BE2C (cell line): ENCODE measurements around the gene CEBPG.

ENCODE experiments used
- DNase-seq: peaks from one replicate; pipeline ENCODE4 v3.0.0-alpha.2; 2020
- H3K27me3 ChIP-seq: fragments of 250-450 bp; sonication (Bioruptor Pico); 2 replicates; pipeline ENCODE4 v1.5.1; 2020; ENCODE audit warnings: mild to moderate bottlenecking
- H3K36me3 ChIP-seq: fragments of 250-450 bp; sonication (Bioruptor Pico); 2 replicates; pipeline ENCODE4 v1.5.1; 2020; ENCODE audit warnings: mild to moderate bottlenecking
- H3K4me1 ChIP-seq: fragments of 250-450 bp; sonication (Bioruptor Pico); 2 replicates; pipeline ENCODE4 v1.5.1; 2020
- H3K4me3 ChIP-seq: 2 replicates; pipeline ENCODE4 v1.5.1; 2011; ENCODE audit warnings: low read depth, low read length
- H3K9me3 ChIP-seq: fragments of 250-450 bp; sonication (Bioruptor Pico); 2 replicates; pipeline ENCODE4 v1.5.1; 2020
- CTCF ChIP-seq: IDR thresholded peaks from 2 replicates; pipeline ENCODE4 v1.5.1; 2012; ENCODE audit warnings: mild to moderate bottlenecking, low read depth, low read length

Gene CEBPG

DNA sequence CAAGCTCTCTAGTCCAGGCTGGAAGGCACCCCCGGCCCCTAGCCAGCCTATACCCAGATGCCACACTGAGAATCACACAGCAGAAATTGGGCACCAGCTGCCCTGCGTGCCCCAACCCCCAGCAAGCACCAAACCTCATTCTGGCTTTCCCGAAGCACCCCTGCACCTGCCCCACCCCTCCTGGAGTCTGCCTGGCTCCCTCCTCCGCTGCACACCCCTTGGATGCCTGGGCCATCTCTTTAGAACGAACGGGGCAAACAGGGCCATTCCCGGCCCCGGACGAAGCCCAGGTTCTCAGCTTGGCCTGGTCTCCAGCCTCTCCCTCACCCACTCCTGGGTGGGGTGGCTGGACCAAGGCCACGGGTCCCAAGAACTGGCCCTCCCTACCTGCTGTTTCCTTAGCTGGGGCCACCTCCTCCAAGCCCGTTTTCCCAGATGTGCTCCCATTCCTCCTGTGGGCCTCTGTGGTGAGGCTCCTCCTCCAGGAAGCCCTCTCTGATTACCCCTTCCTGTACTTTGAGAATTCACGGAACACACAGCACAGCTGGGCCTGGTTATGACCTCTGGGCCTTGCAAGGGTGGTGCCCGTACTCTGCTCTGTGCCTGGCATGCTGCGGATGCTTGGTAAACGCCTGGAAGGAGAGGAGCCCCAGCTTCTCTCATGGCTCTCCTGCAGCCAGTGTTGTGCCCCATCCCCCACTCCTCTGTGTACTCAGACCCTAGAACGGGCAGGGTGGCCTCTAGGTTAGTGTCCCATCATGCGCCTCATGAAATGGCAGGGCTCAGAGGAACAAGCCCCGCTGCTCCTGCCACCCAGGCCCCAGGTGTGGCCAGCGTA is 21.4 kb downstream of the CEBPG start:
- H3K27me3 ChIP-seq, result no peaks in the 10 kb centered on the region
- peak; percentile 5 for DNase-seq
- no peak for TF ChIP-seq CTCF
- H3K9me3 ChIP-seq, result no peaks in the 10 kb centered on the region
- H3K4me3 ChIP-seq, result no peak overlapping the region
- H3K4me1 ChIP-seq, result peaks cover 18% of the 10 kb centered on the region
- H3K36me3 ChIP-seq, result no peaks in the 10 kb centered on the region

- DNase-seq, result peak; percentile 7
- no peak overlapping the region for H3K4me3 ChIP-seq
- no peak for TF ChIP-seq CTCF
These were observed 22.3 kb downstream of the CEBPG start for GRCh38 chr19:33395561-33396550.

DNA sequence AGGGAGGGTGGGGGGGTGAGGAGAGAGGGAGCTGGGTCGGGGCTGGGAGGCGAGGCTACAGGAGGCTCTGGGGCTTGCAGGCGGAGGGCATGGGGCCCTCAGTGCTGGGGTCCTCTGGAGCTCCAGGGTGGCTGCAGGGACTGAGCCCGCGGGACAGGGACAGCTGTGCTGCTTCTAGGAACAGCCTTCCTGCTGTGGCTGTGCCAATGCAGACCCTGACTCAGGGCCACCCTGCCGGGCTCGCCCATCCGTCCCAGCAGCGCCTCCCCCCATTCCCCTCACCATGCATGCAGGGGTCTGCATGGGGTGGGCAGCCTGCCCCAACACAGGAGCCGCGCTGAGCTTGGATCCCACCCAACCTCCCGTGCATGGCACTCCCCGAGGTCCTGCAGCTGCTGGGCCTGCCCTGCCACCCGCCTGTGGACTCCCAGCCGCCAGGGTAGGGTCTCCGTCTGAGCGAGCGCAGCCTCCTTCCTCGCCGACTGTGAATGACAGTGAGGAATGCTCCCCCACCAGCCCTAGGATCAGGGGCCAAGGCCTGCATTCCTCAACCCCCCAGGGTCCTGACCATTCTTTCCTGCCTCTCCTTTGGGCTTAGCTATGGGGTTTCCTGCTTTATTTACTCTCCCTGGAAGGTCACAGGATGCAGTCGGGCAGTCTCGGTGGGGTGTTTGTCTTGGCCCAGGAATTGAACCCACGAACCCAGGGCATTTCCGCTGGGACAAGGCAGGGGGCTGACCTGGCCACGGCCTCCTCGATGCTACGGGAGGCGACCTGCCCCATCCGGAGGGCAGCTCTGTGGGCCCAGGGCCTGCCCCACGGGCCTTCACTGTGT is 23.4 kb downstream of the CEBPG start:
- peak; percentile 11 for DNase-seq
- H3K4me3 ChIP-seq, result no peak overlapping the region

More at GRCh38 chr19:33395561-33396550, 22.3 kb downstream of the CEBPG start:
- Histone ChIP-seq H3K4me1 (peaks cover 13% of the 10 kb centered on the region), H3K36me3 (no peaks in the 10 kb centered on the region), H3K9me3 (no peaks in the 10 kb centered on the region), H3K27me3 (no peaks in the 10 kb centered on the region)

GRCh38 chr19:33397536-33398360 is 24.2 kb downstream of the CEBPG start:
- no peaks in the 10 kb centered on the region for H3K27me3 ChIP-seq
- peak; percentile 60 for TF ChIP-seq CTCF
- H3K36me3 ChIP-seq, result no peaks in the 10 kb centered on the region
- peak; percentile 59 for DNase-seq
- H3K9me3 ChIP-seq, result no peaks in the 10 kb centered on the region
- H3K4me1 ChIP-seq, result peaks cover 2% of the 10 kb centered on the region
- no peak overlapping the region for H3K4me3 ChIP-seq

More for the DNA sequence above, 23.4 kb downstream of the CEBPG start:
- no peaks in the 10 kb centered on the region for H3K36me3 ChIP-seq
- H3K9me3 ChIP-seq, result no peaks in the 10 kb centered on the region
- H3K4me1 ChIP-seq, result peaks cover 10% of the 10 kb centered on the region
- TF ChIP-seq CTCF, result no peak
- no peaks in the 10 kb centered on the region for H3K27me3 ChIP-seq

GRCh38 chr19:33398361-33399060 is 25.0 kb downstream of the CEBPG start:
- DNase-seq, result no peak
- no peaks in the 10 kb centered on the region for H3K4me1 ChIP-seq
- TF ChIP-seq CTCF, result no peak

More at GRCh38 chr19:33398361-33399060, 25.0 kb downstream of the CEBPG start:
- Histone ChIP-seq H3K27me3 (no peaks in the 10 kb centered on the region), H3K4me3 (no peak overlapping the region), H3K36me3 (no peaks in the 10 kb centered on the region), H3K9me3 (no peaks in the 10 kb centered on the region)
